OCI-LY3 (cell line): Measurements from ENCODE around the gene BTBD19.

Experiments used
- CTCF ChIP-seq: fragments of 200-600, 300-600 bp; sonication (generic); IDR thresholded peaks from 2 replicates; pipeline ENCODE4 v1.5.1; 2014; ENCODE audit warnings: antibody characterized with exemption, low read length, low read depth
- EZH2phosphoT487 ChIP-seq: fragments of 200-600 bp; shearing (Covaris generic); IDR thresholded peaks from 2 replicates; pipeline ENCODE4 v1.6.1; 2018; ENCODE audit warnings: antibody characterized with exemption, mixed run types, low read depth

- no peak for TF ChIP-seq CTCF
- TF ChIP-seq EZH2phosphoT487: no peak
These were observed 1.9 kb downstream of the BTBD19 start for GRCh38 chr1:44810101-44810761.
